SK-N-SH treated with all-trans-retinoic acid at 6 μM for 48 hours (cell line): ENCODE measurements around the gene HES1.
"Not testable (repeated sequence)": the region's sequence is repeated elsewhere in the genome, so short reads cannot be mapped to it uniquely, and the experiment has no call there.

Experiments
- CREB5 ChIP-seq: fragments of 250-450 bp; sonication (Bioruptor Pico); IDR thresholded peaks from 2 replicates; pipeline ENCODE4 v1.5.1; 2020; ENCODE audit warnings: low read depth, mild to moderate bottlenecking, moderate library complexity
- GLIS3 ChIP-seq: fragments of 250-450 bp; sonication (Bioruptor Pico); IDR thresholded peaks from 2 replicates; pipeline ENCODE4 v1.5.0; 2020; ENCODE audit warnings: mild to moderate bottlenecking, moderate library complexity
- ISL1 ChIP-seq: fragments of 250-450 bp; sonication (Bioruptor Pico); IDR thresholded peaks from 2 replicates; pipeline ENCODE4 v2.1.2; 2022; ENCODE audit warnings: mild to moderate bottlenecking, moderate library complexity
- POU6F1 ChIP-seq: fragments of 250-450 bp; sonication (Bioruptor Pico); IDR thresholded peaks from 2 replicates; pipeline ENCODE4 v1.8.0; 2021; ENCODE audit warnings: low read depth, mild to moderate bottlenecking, moderate library complexity, borderline replicate concordance
- RARB ChIP-seq: fragments of 250-450 bp; sonication (Bioruptor Pico); IDR thresholded peaks from 2 replicates; pipeline ENCODE4 v1.8.0; 2021; ENCODE audit warnings: mild to moderate bottlenecking, moderate library complexity
- TCF4 ChIP-seq: fragments of 250-450 bp; sonication (Bioruptor Pico); IDR thresholded peaks from 2 replicates; pipeline ENCODE4 v1.8.0; 2021; ENCODE audit warnings: mild to moderate bottlenecking, moderate library complexity, borderline replicate concordance
- ZFP3 ChIP-seq: fragments of 250-450 bp; sonication (Bioruptor Pico); IDR thresholded peaks from 2 replicates; pipeline ENCODE4 v1.5.0; 2020; ENCODE audit warnings: mild to moderate bottlenecking, moderate library complexity
- ZNF8 ChIP-seq: fragments of 450-650 bp; formaldehyde crosslinking; IDR thresholded peaks from 2 replicates; pipeline ENCODE4 v1.5.0; 2020; ENCODE audit warnings: mild to moderate bottlenecking, moderate library complexity
- TF ChIP-seq, protein P1 (sequence below): fragments of 250-450 bp; sonication (Bioruptor Pico); IDR thresholded peaks from 2 replicates; pipeline ENCODE4 v1.5.0; 2020; ENCODE audit warnings: mild to moderate bottlenecking, moderate library complexity
- TF ChIP-seq, protein P2 (sequence below): fragments of 250-450 bp; sonication (Bioruptor Pico); IDR thresholded peaks from 2 replicates; pipeline ENCODE4 v1.8.0; 2020; ENCODE audit warnings: mild to moderate bottlenecking, moderate library complexity, borderline replicate concordance

- TF ChIP-seq, protein P1, sequence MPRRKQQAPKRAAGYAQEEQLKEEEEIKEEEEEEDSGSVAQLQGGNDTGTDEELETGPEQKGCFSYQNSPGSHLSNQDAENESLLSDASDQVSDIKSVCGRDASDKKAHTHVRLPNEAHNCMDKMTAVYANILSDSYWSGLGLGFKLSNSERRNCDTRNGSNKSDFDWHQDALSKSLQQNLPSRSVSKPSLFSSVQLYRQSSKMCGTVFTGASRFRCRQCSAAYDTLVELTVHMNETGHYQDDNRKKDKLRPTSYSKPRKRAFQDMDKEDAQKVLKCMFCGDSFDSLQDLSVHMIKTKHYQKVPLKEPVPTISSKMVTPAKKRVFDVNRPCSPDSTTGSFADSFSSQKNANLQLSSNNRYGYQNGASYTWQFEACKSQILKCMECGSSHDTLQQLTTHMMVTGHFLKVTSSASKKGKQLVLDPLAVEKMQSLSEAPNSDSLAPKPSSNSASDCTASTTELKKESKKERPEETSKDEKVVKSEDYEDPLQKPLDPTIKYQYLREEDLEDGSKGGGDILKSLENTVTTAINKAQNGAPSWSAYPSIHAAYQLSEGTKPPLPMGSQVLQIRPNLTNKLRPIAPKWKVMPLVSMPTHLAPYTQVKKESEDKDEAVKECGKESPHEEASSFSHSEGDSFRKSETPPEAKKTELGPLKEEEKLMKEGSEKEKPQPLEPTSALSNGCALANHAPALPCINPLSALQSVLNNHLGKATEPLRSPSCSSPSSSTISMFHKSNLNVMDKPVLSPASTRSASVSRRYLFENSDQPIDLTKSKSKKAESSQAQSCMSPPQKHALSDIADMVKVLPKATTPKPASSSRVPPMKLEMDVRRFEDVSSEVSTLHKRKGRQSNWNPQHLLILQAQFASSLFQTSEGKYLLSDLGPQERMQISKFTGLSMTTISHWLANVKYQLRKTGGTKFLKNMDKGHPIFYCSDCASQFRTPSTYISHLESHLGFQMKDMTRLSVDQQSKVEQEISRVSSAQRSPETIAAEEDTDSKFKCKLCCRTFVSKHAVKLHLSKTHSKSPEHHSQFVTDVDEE (CRISPR knock-in tag) = not testable (repeated sequence)
- not testable (repeated sequence) for TF ChIP-seq RARB, ISL1, ZFP3, CREB5, TCF4, ZNF8, POU6F1, GLIS3 (CRISPR knock-in tag)
- TF ChIP-seq, protein P2, sequence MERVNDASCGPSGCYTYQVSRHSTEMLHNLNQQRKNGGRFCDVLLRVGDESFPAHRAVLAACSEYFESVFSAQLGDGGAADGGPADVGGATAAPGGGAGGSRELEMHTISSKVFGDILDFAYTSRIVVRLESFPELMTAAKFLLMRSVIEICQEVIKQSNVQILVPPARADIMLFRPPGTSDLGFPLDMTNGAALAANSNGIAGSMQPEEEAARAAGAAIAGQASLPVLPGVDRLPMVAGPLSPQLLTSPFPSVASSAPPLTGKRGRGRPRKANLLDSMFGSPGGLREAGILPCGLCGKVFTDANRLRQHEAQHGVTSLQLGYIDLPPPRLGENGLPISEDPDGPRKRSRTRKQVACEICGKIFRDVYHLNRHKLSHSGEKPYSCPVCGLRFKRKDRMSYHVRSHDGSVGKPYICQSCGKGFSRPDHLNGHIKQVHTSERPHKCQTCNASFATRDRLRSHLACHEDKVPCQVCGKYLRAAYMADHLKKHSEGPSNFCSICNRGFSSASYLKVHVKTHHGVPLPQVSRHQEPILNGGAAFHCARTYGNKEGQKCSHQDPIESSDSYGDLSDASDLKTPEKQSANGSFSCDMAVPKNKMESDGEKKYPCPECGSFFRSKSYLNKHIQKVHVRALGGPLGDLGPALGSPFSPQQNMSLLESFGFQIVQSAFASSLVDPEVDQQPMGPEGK (CRISPR knock-in tag) = not testable (repeated sequence)
Observed at GRCh38 chr3:194090178-194090555, 45.8 kb upstream of the HES1 start.
